ENCODE results near the gene TMEM116. TPM values are rescaled to one million over a fixed set of nuclear protein-coding genes. Genes with fewer than 3 reads are reported as not detected.

The TMEM116 gene
- polyA plus RNA-seq, 1 donor (not counting 4 experiments of a cell fraction or from before 2014, with no cell fraction given): 7.7 TPM

DNA sequence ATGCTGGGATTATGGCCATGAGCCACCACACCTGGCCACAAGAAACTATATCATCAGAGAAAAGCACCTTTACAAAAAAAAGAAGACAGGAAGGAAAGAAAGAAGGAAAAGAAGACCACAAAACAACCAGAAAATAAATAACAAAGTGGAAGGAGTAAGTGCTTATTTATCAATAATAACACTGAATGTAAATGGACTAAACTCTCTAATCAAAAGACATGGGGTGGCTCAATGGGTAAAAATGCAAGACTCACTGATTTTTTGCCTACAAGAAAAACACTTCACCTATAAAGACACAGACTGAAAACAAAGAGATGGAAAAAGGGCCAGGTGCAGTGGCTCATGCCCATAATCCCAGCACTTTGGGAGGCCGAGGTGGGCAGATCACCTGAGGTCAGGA lies 105.2 kb downstream of the TMEM116 start:
- no peak for FAIRE-seq

GRCh38 chr12:111905502-111905901 lies 107.5 kb downstream of the TMEM116 start:
- Histone ChIP-seq H2AFZ (ENCODE audit: control insufficient read depth, low read length) (no peak overlapping the region), H3K4me3 (ENCODE audit: control insufficient read depth in 2 of 3, extremely low read depth in 1 of 3, insufficient read depth in 2 of 3, low read depth in 1 of 3, low read length in 3 of 3) (no peak overlapping the region), H3K79me2 (ENCODE audit: control insufficient read depth, insufficient read depth, low read length) (no peaks in the 10 kb centered on the region), H3K9me3 (ENCODE audit: control insufficient read depth, low read depth, low read length) (no peaks in the 10 kb centered on the region), H3K36me3 (ENCODE audit: control insufficient read depth in 2 of 2, extremely low read depth in 1 of 2, insufficient read depth in 2 of 2, low read length in 2 of 2) (peaks cover 3 to 9% of the 10 kb centered on the region in 2 experiments), H3K27ac (ENCODE audit: control insufficient read depth, insufficient read depth, low read length) (no peak overlapping the region), H3K9me1 (ENCODE audit: control insufficient read depth, extremely low read depth, insufficient read depth, low read length) (no peaks in the 10 kb centered on the region), H3K27me3 (ENCODE audit: control insufficient read depth, extremely low read depth, insufficient read depth, low read length) (no peaks in the 10 kb centered on the region), H3K4me1 (ENCODE audit: control insufficient read depth, extremely low read depth, insufficient read depth, low read length) (no peaks in the 10 kb centered on the region), H4K20me1 (ENCODE audit: control insufficient read depth, extremely low read depth, insufficient read depth, low read length) (no peaks in the 10 kb centered on the region), H3K9ac (ENCODE audit: control insufficient read depth, extremely low read depth, insufficient read depth, low read length) (no peak overlapping the region), H3K4me2 (ENCODE audit: control insufficient read depth, extremely low read depth, insufficient read depth, low read depth, low read length) (no peak overlapping the region)
- DNase-seq (ENCODE audit: low read depth, low spot score) (no peak), FAIRE-seq (no peak)
- no peak for TF ChIP-seq EZH2 (IDR thresholded peaks at IDR 0.05; ENCODE audit: low read length)
- no peak for TF ChIP-seq CTCF (optimal IDR thresholded peaks at IDR 0.05 in 1 of 3, IDR thresholded peaks at IDR 0.05 in 1 of 3, conservative IDR thresholded peaks at IDR 0.05 in 1 of 3; ENCODE audit: extremely low read depth in 1 of 3, insufficient read depth in 2 of 3, low read length in 3 of 3)
- dilution Hi-C loops (cut with MboI; ENCODE audit: extremely low pct_ligation_motif_present, low sequenced_read_pairs): no loop called here

More for the DNA sequence above, 105.2 kb downstream of the TMEM116 start:
- H3K36me3 ChIP-seq (ENCODE audit: control insufficient read depth in 2 of 2, extremely low read depth in 1 of 2, insufficient read depth in 2 of 2, low read length in 2 of 2): peaks cover 3 to 9% of the 10 kb centered on the region in 2 experiments
- no peaks in the 10 kb centered on the region for H3K79me2 ChIP-seq (ENCODE audit: control insufficient read depth, insufficient read depth, low read length)
- no peak for DNase-seq (ENCODE audit: low read depth, low spot score)
- no peak overlapping the region for H3K9ac ChIP-seq (ENCODE audit: control insufficient read depth, extremely low read depth, insufficient read depth, low read length)
- TF ChIP-seq CTCF (optimal IDR thresholded peaks at IDR 0.05 in 1 of 3, IDR thresholded peaks at IDR 0.05 in 1 of 3, conservative IDR thresholded peaks at IDR 0.05 in 1 of 3; ENCODE audit: extremely low read depth in 1 of 3, insufficient read depth in 2 of 3, low read length in 3 of 3): no peak
- no peak for TF ChIP-seq EZH2 (IDR thresholded peaks at IDR 0.05; ENCODE audit: low read length)
- H4K20me1 ChIP-seq (ENCODE audit: control insufficient read depth, extremely low read depth, insufficient read depth, low read length): no peaks in the 10 kb centered on the region
- H3K9me3 ChIP-seq (ENCODE audit: control insufficient read depth, low read depth, low read length): no peaks in the 10 kb centered on the region
- H3K4me2 ChIP-seq (ENCODE audit: control insufficient read depth, extremely low read depth, insufficient read depth, low read depth, low read length): no peak overlapping the region
- dilution Hi-C loops (cut with MboI; ENCODE audit: extremely low pct_ligation_motif_present, low sequenced_read_pairs): no loop called here
- no peaks in the 10 kb centered on the region for H3K4me1 ChIP-seq (ENCODE audit: control insufficient read depth, extremely low read depth, insufficient read depth, low read length)
- H3K27ac ChIP-seq (ENCODE audit: control insufficient read depth, insufficient read depth, low read length): no peak overlapping the region
- H2AFZ ChIP-seq (ENCODE audit: control insufficient read depth, low read length): no peak overlapping the region
- H3K27me3 ChIP-seq (ENCODE audit: control insufficient read depth, extremely low read depth, insufficient read depth, low read length): no peaks in the 10 kb centered on the region
- no peaks in the 10 kb centered on the region for H3K9me1 ChIP-seq (ENCODE audit: control insufficient read depth, extremely low read depth, insufficient read depth, low read length)
- H3K4me3 ChIP-seq (ENCODE audit: control insufficient read depth in 2 of 3, extremely low read depth in 1 of 3, insufficient read depth in 2 of 3, low read depth in 1 of 3, low read length in 3 of 3): no peak overlapping the region
